Peyer's patch (tissue), 4 donors: ENCODE results near the gene PSMD12.

Experiments
- CTCF ChIP-seq, 6 experiments: fragments of 450-650 bp in 4 of 6; fragments of 200-600 bp in 2 of 6; sonication (generic) in 1 of 6; IDR thresholded peaks; one replicate each; pipeline ENCODE4 v1.5.1; 2017 to 2019; ENCODE audit warnings: antibody characterized with exemption in 6 of 6, mild to moderate bottlenecking in 3 of 6, moderate library complexity in 1 of 6
- POLR2A ChIP-seq, 2 donors: fragments of 450-650 bp; IDR thresholded peaks; one replicate each; pipeline ENCODE4 v1.5.1; 2017; ENCODE audit warnings: antibody characterized with exemption in 2 of 2, mild to moderate bottlenecking in 2 of 2, moderate library complexity in 2 of 2

GRCh38 chr17:67353929-67354574 lies 12.3 kb downstream of the PSMD12 start:
- TF ChIP-seq CTCF (IDR thresholded peaks at IDR 0.05) (no peak), POLR2A (IDR thresholded peaks at IDR 0.05) (no peak)
